Mucosa of descending colon (tissue), 3 donors: Measurements from ENCODE around the gene MTCH1. TPM values are rescaled to one million over a fixed set of nuclear protein-coding genes. Genes with fewer than 3 reads are reported as not detected.

Experiments
- ATAC-seq: fragments of 200-7000 bp; cut with Tn5 transposase; one replicate; pipeline ENCODE4 v1.9.1; 2020; ENCODE audit warnings: mild to moderate bottlenecking, moderate library complexity
- DNase-seq, 3 donors: peaks; one replicate each; pipeline ENCODE4 v3.0.0-alpha.2; 2020
- H3K36me3 ChIP-seq: fragments of 200-600 bp; one replicate; pipeline ENCODE4 v1.8.0; 2021; ENCODE audit warnings: low read depth, mild to moderate bottlenecking
- H3K4me1 ChIP-seq: fragments of 200-600 bp; one replicate; pipeline ENCODE4 v1.8.0; 2021; ENCODE audit warnings: low read depth, mild to moderate bottlenecking
- H3K4me3 ChIP-seq: fragments of 200-600 bp; one replicate; pipeline ENCODE4 v1.8.0; 2021; ENCODE audit warnings: mild to moderate bottlenecking
- H3K9me3 ChIP-seq: fragments of 200-600 bp; one replicate; pipeline ENCODE4 v1.8.0; 2021; ENCODE audit warnings: mild to moderate bottlenecking
- intact Hi-C, 2 donors: fragments of 100-400 bp; cut with DNase I in 1 of 2; cut with micrococcal nuclease in 1 of 2; formaldehyde crosslinking; loops; one replicate each; pipeline versions ENCODE4 v1.11.0 to v1.11.1; 2022; cut with DNase I, micrococcal nuclease
- total RNA-seq, 3 donors: library from RNA; stranded (reverse); fragmentation: NEBNext Ultra II Directional in 2 of 3; extraction: Animal tissue kit (Norgen Biotek cat#: 25700) in 2 of 3; gene quantifications; one replicate each; pipeline versions ENCODE4 v1.2.1 to v1.2.4, GENCODE V29; 2021 to 2023
- TF ChIP-seq, protein P1 (sequence below): fragments of 200-600 bp; IDR thresholded peaks from one replicate; pipeline ENCODE4 v1.8.0; 2022; ENCODE audit warnings: antibody characterized with exemption, mild to moderate bottlenecking
- donor health status: DM: no; HTN: no; CAD: no; lungs with moderate emphysema.
- donor health status: DM: no; HTN: no; CAD: no.
- donor health status: DM: no; HTN: yes; CAD: no.

Gene MTCH1
- total RNA-seq, 3 donors from 2014 or later: 153 to 186 (median 157) TPM

DNA sequence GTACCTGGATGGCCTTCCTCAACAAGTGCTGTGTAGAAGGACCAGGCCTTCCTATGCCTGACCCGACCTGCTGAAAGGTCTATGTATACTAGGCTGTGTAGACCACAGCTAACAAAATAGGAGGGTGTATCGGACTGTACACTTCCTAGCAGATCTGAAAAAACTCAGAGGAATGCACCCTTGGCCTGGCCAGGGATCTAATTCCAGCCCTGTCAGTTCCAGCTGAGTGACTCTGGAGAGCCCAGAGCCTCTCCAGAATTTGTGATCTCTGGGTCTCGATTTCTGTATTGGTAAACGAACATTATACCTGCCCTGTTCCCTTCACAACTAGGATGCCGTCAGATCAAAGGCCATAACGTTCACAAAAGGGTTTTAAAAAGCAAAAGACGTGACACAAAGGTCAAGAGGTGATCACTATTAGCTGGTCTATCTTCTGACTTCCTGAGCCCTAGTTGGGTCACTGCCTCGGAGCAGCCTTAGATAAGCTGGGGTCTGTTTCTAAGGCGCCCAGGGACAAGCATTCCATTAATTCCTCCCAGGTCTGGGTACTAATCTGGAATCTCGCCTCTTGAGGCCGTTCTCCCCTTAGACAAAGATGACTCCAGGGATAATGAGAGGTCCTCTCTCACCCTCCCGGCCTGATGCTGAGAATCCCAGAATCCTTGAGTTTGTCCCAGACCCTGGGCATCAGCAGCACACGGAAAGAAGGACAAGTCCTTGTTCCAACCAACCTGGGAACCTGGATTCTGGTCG is 13.9 kb downstream of the MTCH1 start:
- H3K36me3 ChIP-seq: peaks cover 24% of the 10 kb centered on the region
- H3K4me3 ChIP-seq: no peak overlapping the region
- H3K4me1 ChIP-seq: no peaks in the 10 kb centered on the region
- ATAC-seq (no peak), DNase-seq (no peak)
- intact Hi-C loops: no loop called here
- TF ChIP-seq, protein P1, sequence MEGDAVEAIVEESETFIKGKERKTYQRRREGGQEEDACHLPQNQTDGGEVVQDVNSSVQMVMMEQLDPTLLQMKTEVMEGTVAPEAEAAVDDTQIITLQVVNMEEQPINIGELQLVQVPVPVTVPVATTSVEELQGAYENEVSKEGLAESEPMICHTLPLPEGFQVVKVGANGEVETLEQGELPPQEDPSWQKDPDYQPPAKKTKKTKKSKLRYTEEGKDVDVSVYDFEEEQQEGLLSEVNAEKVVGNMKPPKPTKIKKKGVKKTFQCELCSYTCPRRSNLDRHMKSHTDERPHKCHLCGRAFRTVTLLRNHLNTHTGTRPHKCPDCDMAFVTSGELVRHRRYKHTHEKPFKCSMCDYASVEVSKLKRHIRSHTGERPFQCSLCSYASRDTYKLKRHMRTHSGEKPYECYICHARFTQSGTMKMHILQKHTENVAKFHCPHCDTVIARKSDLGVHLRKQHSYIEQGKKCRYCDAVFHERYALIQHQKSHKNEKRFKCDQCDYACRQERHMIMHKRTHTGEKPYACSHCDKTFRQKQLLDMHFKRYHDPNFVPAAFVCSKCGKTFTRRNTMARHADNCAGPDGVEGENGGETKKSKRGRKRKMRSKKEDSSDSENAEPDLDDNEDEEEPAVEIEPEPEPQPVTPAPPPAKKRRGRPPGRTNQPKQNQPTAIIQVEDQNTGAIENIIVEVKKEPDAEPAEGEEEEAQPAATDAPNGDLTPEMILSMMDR: no peak
- H3K9me3 ChIP-seq: no peaks in the 10 kb centered on the region

DNA sequence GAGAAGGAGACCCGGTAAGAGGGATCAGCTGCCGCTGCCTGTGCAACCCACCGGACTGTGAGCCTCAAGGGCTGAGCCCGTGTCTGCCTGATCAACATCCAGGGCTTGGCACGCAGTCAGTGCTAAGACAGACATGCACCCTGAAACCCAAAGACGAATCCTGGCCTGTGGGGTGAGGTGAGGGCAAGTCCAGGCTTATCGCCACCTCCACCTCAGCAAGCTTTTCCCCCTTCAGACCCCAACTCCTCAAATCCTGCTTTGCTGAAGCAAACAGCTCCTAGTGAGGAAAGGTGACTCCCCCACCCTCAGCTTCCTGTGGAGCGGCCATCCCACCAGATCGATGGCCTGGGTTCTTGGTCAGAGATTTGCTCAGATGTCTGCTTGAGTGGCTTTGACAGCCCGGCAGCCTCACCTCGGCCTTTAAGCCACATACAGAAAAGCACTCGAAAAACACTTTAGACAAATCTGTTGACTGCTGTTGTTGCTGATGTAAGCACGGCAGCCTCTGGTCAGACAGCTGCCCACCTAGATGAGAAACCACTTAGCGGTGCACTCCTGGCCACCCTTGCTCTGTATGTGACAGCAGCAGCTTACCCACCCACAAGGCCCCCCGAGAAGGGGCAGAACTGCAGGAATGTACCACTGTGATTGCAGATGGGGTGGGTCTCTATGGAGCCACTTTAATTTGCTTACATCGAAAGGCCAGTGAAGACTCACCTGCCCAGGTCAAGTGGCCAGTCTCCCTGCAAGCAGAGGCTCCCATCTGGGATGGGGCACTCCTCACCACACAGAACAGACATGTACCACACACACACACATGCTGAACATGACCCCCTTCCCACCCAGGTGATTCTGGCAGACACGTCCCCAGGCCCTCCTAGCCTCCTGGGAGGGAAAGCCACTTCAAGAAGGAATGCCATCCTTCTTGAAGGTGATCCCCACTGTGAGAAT is 14.8 kb downstream of the MTCH1 start:
- no peak for DNase-seq
- intact Hi-C loops: no loop called here

DNA sequence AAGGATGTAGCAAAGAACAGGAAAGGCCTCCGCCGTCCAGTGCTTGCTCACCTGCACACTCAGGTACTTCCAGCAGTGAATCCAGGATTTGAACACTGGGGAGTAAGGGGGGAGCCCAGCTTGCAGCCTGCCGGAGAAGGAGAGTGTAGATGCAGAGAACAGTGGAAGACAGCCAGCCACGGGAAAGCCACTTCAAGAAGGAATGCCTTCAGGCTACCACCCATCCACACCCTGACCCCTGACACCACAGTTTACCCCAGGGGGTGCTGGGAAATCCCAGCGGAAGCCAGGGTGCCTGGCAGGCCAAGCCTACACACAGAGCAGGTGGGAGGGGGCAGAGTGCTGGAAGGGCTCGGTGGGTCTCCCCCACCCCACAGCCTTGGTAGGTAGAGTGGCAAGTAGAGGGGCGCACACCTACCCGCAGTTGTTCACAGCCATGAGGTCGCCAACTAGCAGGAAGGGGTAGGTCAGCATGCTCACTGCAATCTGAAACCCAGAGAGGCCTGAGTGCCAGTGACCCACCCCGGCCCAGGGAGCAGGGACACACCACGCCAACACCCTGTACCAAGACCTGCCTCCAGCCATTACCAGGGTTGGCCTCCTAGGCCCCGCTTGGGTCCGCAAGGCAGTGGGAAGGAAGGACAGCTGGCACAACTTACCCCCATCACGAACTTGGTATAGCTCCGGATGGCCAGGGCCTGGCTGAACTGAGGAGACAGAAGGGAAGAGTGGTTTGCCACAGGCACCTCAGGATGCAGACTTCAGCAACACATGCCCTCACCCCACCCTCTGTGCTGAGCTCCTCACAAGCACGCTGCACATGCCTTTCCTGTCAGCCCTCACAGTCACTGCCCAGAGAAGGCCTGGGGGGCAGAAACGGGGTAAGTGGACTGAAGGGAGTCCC is 15.8 kb downstream of the MTCH1 start:
- intact Hi-C loops: no loop called here
- TF ChIP-seq, protein P1: no peak
- no peaks in the 10 kb centered on the region for H3K9me3 ChIP-seq
- H3K4me3 ChIP-seq: no peak overlapping the region
- DNase-seq (no peak), ATAC-seq (no peak)
- H3K36me3 ChIP-seq: peaks cover 12% of the 10 kb centered on the region
- H3K4me1 ChIP-seq: no peaks in the 10 kb centered on the region

More for the DNA sequence above, 14.8 kb downstream of the MTCH1 start:
- Histone ChIP-seq H3K9me3 (no peaks in the 10 kb centered on the region), H3K4me1 (no peaks in the 10 kb centered on the region), H3K36me3 (peaks cover 22% of the 10 kb centered on the region), H3K4me3 (no peak overlapping the region)
- TF ChIP-seq, protein P1: no peak
- no peak for ATAC-seq

GRCh38 chr6:36969240-36969691 is 16.7 kb downstream of the MTCH1 start:
- no peaks in the 10 kb centered on the region for H3K9me3 ChIP-seq
- peaks cover 12% of the 10 kb centered on the region for H3K36me3 ChIP-seq
- no peak for DNase-seq
- H3K4me1 ChIP-seq: no peaks in the 10 kb centered on the region
- intact Hi-C loops: no loop called here
- peak; percentile 18 for ATAC-seq
- H3K4me3 ChIP-seq: no peak overlapping the region
- TF ChIP-seq, protein P1: no peak
